ENCODE results near the gene PDK2. TPM values are rescaled to one million over a fixed set of nuclear protein-coding genes. Genes with fewer than 3 reads are reported as not detected.
"Not testable (repeated sequence)": the region's sequence is repeated elsewhere in the genome, so short reads cannot be mapped to it uniquely, and the experiment has no call there.

Gene PDK2
- total and polyA plus RNA-seq, 7 donors, result 50.3 to 213 (median 99.4) TPM

DNA sequence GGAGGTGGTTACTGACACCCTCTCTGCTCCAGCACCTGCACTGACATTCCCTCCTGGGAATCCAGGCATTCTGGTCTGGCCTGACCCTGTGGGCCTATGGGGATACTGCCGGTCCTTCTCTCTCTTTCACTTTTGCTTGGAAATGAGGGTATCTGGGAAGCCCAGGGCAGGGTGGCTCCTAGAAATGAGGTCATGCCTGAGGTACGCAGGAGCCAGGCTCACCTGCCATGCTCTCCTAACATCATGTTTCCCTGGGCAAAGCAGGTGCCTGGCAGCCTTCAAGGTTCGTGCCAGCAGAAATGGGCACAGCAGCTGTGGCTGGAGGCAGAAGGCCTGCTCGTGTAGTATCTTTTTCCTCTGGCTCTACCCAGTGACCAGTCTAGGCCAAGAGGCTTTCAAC is 35.9 kb upstream of the PDK2 start:
- Histone ChIP-seq H3K36me3 (ENCODE audit: insufficient read depth in 1 of 2, low read depth in 1 of 2) (no peaks in the 10 kb centered on the region), H3K9me3 (no peaks in the 10 kb centered on the region), H3K4me3 (peak overlapping the region; percentile 76), H3K27ac (peak overlapping the region; percentile 92), H3K4me1 (peaks cover 82% of the 10 kb centered on the region), H3K27me3 (ENCODE audit: insufficient read depth in 3 of 3, low read length in 2 of 3) (no peaks in the 10 kb centered on the region)
- DNase-seq (no peak), ATAC-seq (peak in 2 of 4 donors; percentile 6 to 59)
- WGBS, 3 donors, result 18 to 39% (median 19%) methylated on average over 4 of the region's 4 CpGs
- TF ChIP-seq, protein P1, sequence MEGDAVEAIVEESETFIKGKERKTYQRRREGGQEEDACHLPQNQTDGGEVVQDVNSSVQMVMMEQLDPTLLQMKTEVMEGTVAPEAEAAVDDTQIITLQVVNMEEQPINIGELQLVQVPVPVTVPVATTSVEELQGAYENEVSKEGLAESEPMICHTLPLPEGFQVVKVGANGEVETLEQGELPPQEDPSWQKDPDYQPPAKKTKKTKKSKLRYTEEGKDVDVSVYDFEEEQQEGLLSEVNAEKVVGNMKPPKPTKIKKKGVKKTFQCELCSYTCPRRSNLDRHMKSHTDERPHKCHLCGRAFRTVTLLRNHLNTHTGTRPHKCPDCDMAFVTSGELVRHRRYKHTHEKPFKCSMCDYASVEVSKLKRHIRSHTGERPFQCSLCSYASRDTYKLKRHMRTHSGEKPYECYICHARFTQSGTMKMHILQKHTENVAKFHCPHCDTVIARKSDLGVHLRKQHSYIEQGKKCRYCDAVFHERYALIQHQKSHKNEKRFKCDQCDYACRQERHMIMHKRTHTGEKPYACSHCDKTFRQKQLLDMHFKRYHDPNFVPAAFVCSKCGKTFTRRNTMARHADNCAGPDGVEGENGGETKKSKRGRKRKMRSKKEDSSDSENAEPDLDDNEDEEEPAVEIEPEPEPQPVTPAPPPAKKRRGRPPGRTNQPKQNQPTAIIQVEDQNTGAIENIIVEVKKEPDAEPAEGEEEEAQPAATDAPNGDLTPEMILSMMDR (IDR thresholded peaks at IDR 0.05), result no peak
- intact Hi-C loops (cut with DNase I), result loop anchor here in 1 of 2 donors (5.0 kb wide), 1 partner anchor 33 kb away; no protein-coding TSS in a partner anchor

DNA sequence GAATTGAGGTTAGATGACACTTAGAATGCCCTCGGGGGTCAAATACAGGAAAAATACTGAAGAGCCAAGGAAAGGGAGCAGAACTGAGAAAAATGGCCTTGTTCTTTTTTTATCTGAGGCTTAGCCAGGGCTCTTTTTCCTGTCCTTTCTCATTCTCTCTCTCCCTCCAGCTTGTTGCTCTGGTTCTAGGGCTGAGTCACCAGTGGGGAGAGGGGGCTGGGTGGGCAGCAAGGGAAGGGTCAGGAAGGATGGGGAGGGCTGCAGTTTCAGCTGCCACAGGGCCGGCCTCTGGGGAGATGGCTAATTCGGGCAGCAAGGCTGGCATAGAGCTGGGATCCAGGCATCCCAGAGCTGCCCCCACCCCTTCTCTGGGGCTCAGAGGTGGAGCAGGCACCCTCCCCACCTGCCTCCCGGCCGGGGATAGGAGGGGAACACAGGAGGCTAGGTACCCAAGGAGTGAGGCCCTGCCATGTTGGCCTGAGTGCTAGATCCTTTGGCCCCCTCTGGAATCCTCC is 35.3 kb upstream of the PDK2 start:
- DNase-seq (no peak), ATAC-seq (no peak)
- intact Hi-C loops (cut with DNase I), result loop anchor here in 1 of 2 donors (5.0 kb wide), 1 partner anchor 32 kb away; no protein-coding TSS in a partner anchor
- no peaks in the 10 kb centered on the region for H3K27me3 ChIP-seq (ENCODE audit: insufficient read depth in 3 of 3, low read length in 2 of 3)
- TF ChIP-seq, protein P1 (IDR thresholded peaks at IDR 0.05), result no peak
- H3K4me3 ChIP-seq, result peak overlapping the region; percentile 76
- peak overlapping the region; percentile 92 for H3K27ac ChIP-seq
- H3K9me3 ChIP-seq, result no peaks in the 10 kb centered on the region
- peaks cover 86% of the 10 kb centered on the region for H3K4me1 ChIP-seq
- H3K36me3 ChIP-seq (ENCODE audit: insufficient read depth in 1 of 2, low read depth in 1 of 2), result no peaks in the 10 kb centered on the region
- 25 to 35% (median 28%) methylated on average over 5 of the region's 5 CpGs for WGBS, 3 donors

DNA sequence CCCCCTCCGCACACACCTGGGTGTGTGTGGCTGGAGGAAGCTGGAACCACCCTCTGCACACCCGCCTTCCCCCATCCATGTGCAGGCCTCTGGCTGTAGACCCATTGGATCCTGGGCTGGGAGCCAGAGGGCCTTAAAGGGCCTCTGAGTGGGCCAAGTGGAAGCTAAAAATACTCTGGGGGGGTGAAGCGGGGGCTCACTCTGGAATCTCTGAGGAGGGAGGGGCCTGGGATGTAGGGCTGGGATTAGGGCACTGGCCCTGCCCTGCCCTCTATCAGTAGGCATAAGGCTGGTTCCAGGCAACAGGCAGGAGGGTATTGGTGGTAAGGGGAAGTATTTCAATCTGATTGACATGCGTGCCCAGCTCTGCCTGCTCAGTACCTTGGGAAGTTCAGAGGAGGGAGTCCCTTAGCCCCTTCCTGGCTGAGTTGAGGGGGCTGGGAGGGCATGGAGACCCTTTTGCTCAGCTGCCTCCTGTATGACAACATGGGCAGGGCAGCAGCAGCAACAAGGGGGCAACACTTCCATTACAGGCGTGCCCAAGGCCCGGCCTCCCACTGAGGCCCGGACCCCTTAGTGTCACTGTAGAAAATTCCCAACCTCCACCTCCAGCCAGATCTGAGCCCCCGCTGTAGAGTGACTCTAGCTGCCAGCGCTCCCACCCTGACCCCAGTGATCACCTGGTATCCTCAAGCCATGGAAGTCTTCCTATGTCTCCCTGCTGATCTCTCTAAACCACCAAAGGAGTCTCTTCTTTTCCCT is 34.0 kb upstream of the PDK2 start:
- intact Hi-C loops (cut with DNase I), result no loop called here
- H3K4me3 ChIP-seq, result peak overlapping the region; percentile 76
- peaks cover 93% of the 10 kb centered on the region for H3K4me1 ChIP-seq
- WGBS, 3 donors, result 56 to 62% (median 58%) methylated on average over 9 of the region's 9 CpGs
- DNase-seq, result peak; percentile 78 to 92
- no peaks in the 10 kb centered on the region for H3K36me3 ChIP-seq (ENCODE audit: insufficient read depth in 1 of 2, low read depth in 1 of 2)
- TF ChIP-seq, protein P1 (IDR thresholded peaks at IDR 0.05), result no peak
- H3K27me3 ChIP-seq (ENCODE audit: insufficient read depth in 3 of 3, low read length in 2 of 3), result no peaks in the 10 kb centered on the region
- peak overlapping the region; percentile 92 for H3K27ac ChIP-seq
- no peaks in the 10 kb centered on the region for H3K9me3 ChIP-seq
- peak; percentile 58 to 75 (median 72) for ATAC-seq

DNA sequence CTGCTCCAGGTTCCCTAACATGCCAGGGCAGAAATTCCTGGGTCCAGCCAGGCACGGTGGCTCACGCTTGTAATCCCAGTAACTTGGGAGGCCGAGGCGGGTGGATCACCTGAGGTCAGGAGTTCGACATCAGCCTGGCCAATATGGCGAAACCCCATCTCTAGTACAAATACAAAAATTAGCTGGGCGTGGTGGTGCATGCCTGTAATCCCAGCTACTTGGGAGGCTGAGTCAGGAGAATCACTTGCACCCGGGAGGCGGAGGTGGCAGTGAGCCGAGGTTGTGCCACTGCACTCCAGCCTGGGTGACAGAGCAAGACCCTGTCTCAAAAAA is 33.5 kb upstream of the PDK2 start:
- H3K36me3 ChIP-seq (ENCODE audit: insufficient read depth in 1 of 2, low read depth in 1 of 2); ATAC-seq; H3K27me3 ChIP-seq (ENCODE audit: insufficient read depth in 3 of 3, low read length in 2 of 3); intact Hi-C loops (cut with DNase I); H3K9me3 ChIP-seq; DNase-seq: not testable (repeated sequence)
- 48 to 58% (median 58%) methylated on average over 10 of the region's 10 CpGs for WGBS, 3 donors
- peak overlapping the region; percentile 92 for H3K27ac ChIP-seq
- peaks cover 94% of the 10 kb centered on the region for H3K4me1 ChIP-seq
- peak overlapping the region; percentile 35 for H3K4me3 ChIP-seq
